GM21786 (cell line): Measurements from ENCODE around the gene ZIC5.

Experiments used
- ATAC-seq: cut with Tn5 transposase; IDR thresholded peaks from one replicate; pipeline ENCODE4 v1.9.1; 2021; ENCODE audit not compliant: unreplicated experiment

The ZIC5 gene

DNA sequence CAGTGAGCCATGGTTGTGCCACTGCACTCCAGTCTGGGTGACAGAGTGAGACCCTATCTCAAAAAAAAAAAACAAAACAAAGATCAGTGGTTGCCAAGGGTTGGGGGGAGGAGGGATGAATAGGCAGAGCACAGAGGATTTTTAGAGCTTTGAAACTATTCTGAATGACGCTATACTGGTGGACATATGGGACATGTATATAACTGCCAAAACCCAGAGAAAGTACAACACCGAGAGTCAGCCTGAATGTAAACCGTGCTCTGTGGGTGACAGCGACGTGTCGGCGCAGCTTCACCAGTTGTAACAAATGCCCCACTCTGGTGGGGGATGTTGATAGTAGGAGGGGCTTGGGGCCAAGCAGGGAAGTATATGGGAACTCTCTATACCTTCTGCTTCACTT is 32.9 kb downstream of the ZIC5 start:
- no peak for ATAC-seq

DNA sequence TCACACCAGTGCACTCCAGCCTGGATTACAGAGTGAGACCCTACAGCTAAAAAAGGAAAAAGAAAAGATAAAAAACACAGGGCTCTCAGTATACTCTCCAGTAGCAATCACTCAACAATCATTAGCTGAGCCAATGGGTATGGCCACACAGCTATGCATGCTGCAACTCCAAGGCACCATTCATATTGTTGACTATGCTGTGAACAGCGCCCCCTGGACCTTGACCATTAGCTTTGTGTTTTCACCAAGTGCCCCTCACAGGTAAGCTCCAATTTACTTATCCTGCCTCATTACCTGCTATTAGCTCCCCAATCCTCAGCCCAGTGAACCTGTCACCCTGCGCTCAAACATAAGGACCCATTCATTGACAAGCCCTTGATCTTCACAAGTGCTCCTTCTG is 35.8 kb downstream of the ZIC5 start:
- ATAC-seq: no peak

DNA sequence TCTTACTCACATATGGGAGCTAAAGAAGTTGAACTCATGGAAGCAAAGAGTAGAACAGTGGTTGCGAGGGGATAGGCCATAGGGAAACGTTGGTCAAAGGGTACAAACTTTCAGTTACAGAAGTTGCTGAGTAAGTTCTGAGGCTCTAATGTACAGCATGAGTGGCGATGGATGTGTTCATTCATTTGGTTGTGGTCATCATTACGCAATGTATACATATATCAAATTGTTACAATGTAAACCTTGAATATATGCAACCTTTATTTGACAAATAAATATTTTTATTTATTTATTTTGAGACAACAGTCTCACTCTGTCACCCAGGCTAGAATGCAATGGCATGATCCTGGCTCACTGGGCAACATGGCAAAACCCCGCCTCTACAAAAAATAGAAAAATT is 38.7 kb downstream of the ZIC5 start:
- no peak for ATAC-seq

DNA sequence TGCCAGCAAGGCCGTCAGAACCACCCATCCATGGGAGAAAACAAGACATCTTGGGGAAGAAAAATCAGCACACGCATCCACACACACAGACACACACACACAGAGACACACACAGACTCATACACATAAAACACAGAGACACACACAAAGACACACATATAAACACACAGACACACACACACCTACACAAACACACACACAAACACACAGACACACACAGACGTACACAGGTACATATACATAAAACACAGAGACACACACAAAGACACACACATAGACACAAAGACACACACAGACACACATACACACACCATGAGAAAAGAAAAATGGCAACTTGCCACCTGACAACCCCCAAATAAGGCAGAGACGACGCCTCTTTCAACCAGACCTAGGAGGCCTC is 40.6 kb downstream of the ZIC5 start:
- ATAC-seq: no peak

DNA sequence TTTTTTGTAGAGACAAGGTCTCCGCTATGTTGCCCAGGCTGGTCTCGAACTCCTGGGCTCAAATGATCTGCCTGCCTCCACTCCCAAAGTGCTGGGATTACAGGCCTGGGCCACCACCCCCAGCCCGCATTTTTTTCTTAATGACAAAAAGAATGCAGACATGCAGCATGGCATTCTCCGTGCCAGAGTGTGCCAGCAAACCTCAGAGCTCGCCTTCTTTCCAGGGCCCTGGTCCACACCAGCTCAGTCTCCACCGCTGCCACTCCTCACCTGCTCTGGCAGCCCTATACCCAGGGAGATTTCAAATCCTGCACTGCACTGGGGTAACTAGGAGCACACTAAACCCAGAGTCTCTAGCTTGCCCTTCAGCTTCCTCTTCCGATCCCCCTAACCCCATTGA is 41.7 kb downstream of the ZIC5 start:
- ATAC-seq: no peak

DNA sequence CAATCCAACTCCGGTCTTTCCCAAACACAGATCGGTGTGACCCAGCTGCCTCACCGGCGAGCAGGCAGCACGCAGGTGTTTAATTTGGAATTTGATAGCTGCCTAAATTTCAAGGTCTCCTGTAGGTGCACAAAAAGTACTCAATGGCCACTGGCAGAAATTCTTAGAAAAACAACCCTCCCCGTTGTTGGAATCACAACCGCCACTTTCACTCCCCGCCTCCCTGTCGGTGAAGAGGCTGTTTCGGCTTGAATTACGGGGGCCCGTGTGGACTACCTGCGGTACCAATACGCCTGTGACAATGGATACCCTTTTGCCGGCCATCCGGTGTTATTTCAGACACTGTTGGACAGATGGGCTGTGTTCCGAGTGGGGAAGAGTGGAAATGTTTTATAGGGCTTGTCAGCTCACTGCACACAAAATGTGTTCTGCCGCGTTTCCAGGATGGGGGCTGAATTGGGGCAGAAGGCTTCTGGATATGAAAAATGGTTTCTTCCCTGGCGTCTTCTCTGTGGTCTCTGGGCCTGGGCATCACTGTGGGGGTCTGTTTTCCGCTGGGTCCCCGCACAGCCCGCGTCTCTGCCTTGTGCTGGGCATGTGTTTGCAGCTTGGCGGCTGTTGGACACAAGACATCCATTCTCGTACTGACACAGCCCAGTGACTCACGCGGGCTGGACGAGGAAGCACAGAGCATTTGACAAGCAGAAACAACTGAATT is 45.4 kb downstream of the ZIC5 start:
- no peak for ATAC-seq

DNA sequence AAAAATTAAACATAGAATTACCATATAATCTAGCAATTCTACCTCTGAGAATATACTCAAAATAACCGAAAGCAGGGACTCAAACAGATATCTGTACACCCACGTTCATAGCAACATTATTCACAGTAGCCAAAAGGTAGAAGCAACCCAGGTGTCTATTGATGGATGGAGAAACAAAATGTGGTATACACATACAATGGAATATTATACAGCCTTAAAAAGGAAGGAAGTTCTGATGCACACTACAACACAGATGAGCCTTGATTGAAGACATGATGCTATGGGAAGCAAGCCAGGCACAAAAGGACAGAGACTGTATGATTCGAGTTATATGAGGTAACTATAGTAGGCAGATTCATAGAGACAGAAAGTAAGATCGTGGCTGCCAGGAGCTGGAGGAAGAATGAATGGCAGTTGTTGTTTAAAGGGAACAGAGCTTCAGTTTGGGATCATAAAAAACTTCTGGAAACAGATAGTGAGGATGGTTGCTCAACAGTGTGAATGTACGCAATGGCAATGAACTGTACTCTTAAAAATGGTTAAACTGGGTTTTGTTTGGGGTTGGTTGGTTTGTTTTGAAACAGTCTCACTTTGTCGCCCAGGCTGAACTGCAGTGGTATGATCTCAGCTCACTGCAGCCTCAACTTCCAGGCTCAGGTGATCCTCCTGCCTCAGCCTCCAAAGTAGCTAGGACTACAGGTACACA is 47.5 kb downstream of the ZIC5 start:
- no peak for ATAC-seq

DNA sequence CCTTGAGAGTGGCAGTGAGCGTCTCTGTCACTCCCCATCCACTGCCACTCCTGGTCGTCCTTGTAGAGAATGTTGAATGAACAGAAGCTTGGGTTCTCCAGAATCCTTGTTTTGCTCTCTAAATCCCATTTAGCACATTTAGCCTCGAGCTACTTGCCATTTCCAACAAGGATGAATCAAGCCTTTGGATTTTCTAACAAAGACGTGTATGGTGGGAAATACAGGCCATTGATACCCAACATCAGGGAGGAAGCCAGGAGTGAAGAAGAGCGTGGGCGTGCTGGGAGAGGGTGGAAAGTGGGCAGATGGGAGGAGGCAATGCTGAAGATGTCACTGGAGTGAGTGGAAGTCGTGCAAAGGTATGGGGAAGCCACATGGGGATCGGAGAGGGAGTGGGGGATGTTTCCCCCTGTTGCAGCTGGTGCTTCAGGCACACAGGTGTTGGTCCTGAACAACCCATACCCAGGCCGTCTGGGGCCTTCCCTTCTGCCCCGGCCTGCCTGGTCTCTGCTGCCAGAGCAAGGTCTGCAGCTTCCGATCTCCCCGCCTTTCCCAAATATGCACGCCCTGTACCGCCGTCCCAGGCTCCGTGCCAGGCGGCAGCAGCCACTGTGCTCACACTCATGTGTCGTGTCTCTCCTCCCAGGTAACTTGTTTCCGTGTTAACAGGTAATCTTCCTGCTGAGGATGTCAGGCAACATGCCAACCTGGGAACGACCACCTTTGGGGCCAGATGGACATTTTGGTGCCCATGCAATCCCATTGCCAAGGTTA is 48.7 kb downstream of the ZIC5 start:
- ATAC-seq: no peak

DNA sequence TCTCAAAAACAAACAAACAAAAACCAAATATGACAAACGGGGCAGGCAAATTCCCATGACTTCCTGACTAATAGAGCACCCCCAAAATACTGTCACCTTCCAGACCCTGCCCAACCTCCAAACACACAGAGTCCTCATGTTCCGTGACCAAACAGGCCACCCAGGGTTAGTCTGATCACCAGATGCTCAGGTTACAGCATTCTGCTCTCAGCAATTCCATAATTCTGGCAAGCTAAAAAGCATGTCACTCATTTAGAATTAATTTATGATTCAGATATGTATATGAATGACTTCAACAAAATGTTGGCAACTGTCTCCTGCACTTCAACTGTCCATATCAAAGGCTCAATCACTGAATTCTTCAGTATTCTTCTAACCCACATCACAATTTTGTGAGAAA is 52.4 kb downstream of the ZIC5 start:
- ATAC-seq: no peak

DNA sequence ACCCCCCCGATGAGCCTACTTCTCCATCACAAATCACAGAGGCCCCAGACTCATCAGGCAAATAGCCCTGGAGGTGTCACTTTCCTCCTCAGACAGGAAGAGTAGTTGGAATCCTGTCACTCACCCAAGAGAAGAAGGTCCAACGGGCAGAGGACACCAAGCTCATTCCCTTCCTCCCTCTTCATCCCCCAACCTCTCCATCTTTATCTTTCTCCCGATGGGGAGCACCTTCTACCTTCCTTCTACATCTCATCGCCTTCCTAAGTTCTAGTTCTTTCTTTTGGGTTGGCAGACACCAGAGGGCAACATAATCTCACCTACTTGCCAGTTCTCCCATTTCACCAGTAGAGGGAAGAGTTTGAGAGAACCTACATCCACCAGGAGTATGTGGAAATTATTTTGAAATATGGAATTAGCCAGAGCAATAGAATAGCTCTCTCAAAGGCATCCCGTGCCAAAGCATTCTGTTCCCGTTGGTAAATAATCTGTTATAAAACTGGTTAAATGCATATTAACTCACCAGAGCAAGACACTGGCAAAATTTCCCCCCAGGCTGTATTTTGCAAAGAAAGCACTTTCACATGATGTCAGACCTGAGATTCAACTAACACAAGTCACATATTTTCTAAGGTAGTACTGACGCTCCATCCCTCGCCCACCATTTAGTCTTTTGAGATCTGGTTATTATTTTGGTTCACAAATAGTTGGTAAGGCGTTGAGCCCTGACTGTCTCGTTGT is 55.0 kb downstream of the ZIC5 start:
- ATAC-seq: no peak

DNA sequence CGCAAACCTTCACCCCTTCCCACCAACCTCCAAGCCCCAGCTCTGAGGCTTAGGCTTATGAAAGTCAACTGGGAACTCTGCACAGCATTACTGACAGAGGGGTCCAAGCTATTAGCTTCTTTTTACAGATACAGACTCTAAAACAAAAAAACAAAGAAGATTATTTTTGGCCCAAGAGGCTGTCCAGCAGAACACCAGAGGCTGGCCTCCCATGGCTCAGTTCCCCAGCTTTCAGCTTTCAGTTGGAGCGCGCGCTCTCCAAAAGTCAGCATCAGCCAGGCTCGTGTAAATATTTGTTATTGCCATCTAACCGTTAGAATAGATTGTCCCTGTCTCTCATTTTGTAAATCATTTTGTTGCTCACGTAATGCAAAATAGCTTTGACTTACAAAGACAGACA is 58.4 kb downstream of the ZIC5 start:
- ATAC-seq: no peak
